Prostate gland (tissue), 2 donors: ENCODE data around the gene SPINK9. TPM values are rescaled to one million over a fixed set of nuclear protein-coding genes. Genes with fewer than 3 reads are reported as not detected.
A peak's percentile ranks its signal among the peaks of the same experiment; 100 is the strongest.

Source experiments
- DNase-seq: peaks from one replicate; pipeline ENCODE4 v3.0.0-alpha.2; 2019; ENCODE audit warnings: low spot score
- H3K27ac ChIP-seq, 2 donors: fragments of 200-600 bp; sonication (generic); 2 replicates each; pipeline ENCODE4 v1.5.1; 2017 to 2019
- H3K27me3 ChIP-seq: fragments of 200-600 bp; sonication (generic); replicated peaks from 2 replicates; pipeline ENCODE4 v1.5.1; 2019; ENCODE audit not compliant: insufficient read depth
- H3K36me3 ChIP-seq, 2 donors: fragments of 200-600 bp; sonication (generic); 1 replicate in 1 of 2; 2 replicates in 1 of 2; pipeline versions ENCODE4 v1.5.1 to v1.8.1; 2017 to 2019
- H3K4me1 ChIP-seq: fragments of 200-600 bp; sonication (generic); replicated peaks from 2 replicates; pipeline ENCODE4 v1.5.1; 2019
- H3K4me3 ChIP-seq, 2 donors: fragments of 200-600 bp; sonication (generic); 2 replicates each; pipeline ENCODE4 v1.5.1; 2017 to 2019
- H3K9me3 ChIP-seq: fragments of 200-600 bp; sonication (generic); 2 replicates; pipeline ENCODE4 v1.5.1; 2017
- CTCF ChIP-seq, 4 experiments: fragments of 200-600 bp in 2 of 4; fragments of 450-650 bp in 2 of 4; sonication (generic) in 2 of 4; IDR thresholded peaks; 1 replicate in 3 of 4; 2 replicates in 1 of 4; pipeline ENCODE4 v1.5.1; 2016 to 2019; ENCODE audit warnings: antibody characterized with exemption in 4 of 4, mild to moderate bottlenecking in 2 of 4, moderate library complexity in 2 of 4
- POLR2A ChIP-seq: fragments of 450-650 bp; IDR thresholded peaks from one replicate; pipeline ENCODE4 v1.6.1; 2016; ENCODE audit warnings: antibody characterized with exemption, mild to moderate bottlenecking
- POLR2AphosphoS5 ChIP-seq: sonication (generic); formaldehyde crosslinking; IDR thresholded peaks from one replicate; pipeline ENCODE4 v1.6.1; 2017; ENCODE audit warnings: antibody characterized with exemption
- WGBS: methylation state at CpG from one replicate; pipeline ENCODE4 v1.1.5; 2018; 5-methylcytosine and 5-hydroxymethylcytosine counted together
- intact Hi-C: fragments of 100-400 bp; cut with DNase I; formaldehyde crosslinking; loops from one replicate; pipeline ENCODE4 v1.14.2; 2022
- total RNA-seq, 2 donors: library from RNA; depleted of rRNA; stranded (reverse); fragments of >200 nt; gene quantifications; one replicate each; pipeline ENCODE4 v1.1.0, GENCODE V29; 2016

Gene SPINK9
- total RNA-seq, 2 donors from 2014 or later: not detected

- intact Hi-C loops: no loop called here
- Histone ChIP-seq H3K27ac (no peak overlapping the region), H3K27me3 (no peaks in the 10 kb centered on the region), H3K4me3 (no peak overlapping the region), H3K9me3 (no peaks in the 10 kb centered on the region), H3K36me3 (no peaks in the 10 kb centered on the region), H3K4me1 (no peaks in the 10 kb centered on the region)
- 74% methylated on average over 3 of the region's 3 CpGs for WGBS
- TF ChIP-seq POLR2A (no peak), CTCF (IDR thresholded peaks at IDR 0.05) (no peak), POLR2AphosphoS5 (no peak)
- no peak for DNase-seq
Observed at GRCh38 chr5:148309019-148309418, 26.3 kb upstream of the SPINK9 start.

- Histone ChIP-seq H3K27me3 (no peaks in the 10 kb centered on the region), H3K36me3 (no peaks in the 10 kb centered on the region), H3K4me1 (no peaks in the 10 kb centered on the region), H3K4me3 (no peak overlapping the region), H3K9me3 (no peaks in the 10 kb centered on the region), H3K27ac (no peak overlapping the region)
- no peak for TF ChIP-seq POLR2A
- TF ChIP-seq CTCF (IDR thresholded peaks at IDR 0.05): no peak
- TF ChIP-seq POLR2AphosphoS5: no peak
- DNase-seq: no peak
- intact Hi-C loops: no loop called here
Observed at GRCh38 chr5:148309746-148310145, 25.6 kb upstream of the SPINK9 start.

GRCh38 chr5:148311484-148311883 is 23.9 kb upstream of the SPINK9 start:
- Histone ChIP-seq H3K36me3 (no peaks in the 10 kb centered on the region), H3K4me1 (no peaks in the 10 kb centered on the region), H3K27me3 (no peaks in the 10 kb centered on the region), H3K4me3 (no peak overlapping the region), H3K9me3 (no peaks in the 10 kb centered on the region), H3K27ac (no peak overlapping the region)
- no peak for TF ChIP-seq POLR2AphosphoS5
- TF ChIP-seq CTCF (IDR thresholded peaks at IDR 0.05): no peak
- TF ChIP-seq POLR2A: no peak
- WGBS: 81% methylated on average over 3 of the region's 3 CpGs
- DNase-seq: no peak
- intact Hi-C loops: no loop called here

- H3K27ac ChIP-seq: no peak within 1 kb of the TSS
- intact Hi-C loops: no loop called here
- H3K9me3 ChIP-seq: no peaks in the 10 kb centered on the region
- TF ChIP-seq POLR2A (no peak), POLR2AphosphoS5 (no peak)
- no peaks in the 10 kb centered on the region for H3K4me1 ChIP-seq
- H3K27me3 ChIP-seq: no peaks in the 10 kb centered on the region
- no peaks in the 10 kb centered on the region for H3K36me3 ChIP-seq
- DNase-seq: no peak
- 78% methylated on average over 3 of the region's 3 CpGs for WGBS
- H3K4me3 ChIP-seq: no peak within 1 kb of the TSS
Observed at GRCh38 chr5:148312153-148312552, 23.2 kb upstream of the SPINK9 start, which contains the start of gene SPINK7. TSS of gene SPINK7 (plus strand) at chr5:148312423. CDS start at chr5:148312484, 61 bp downstream.

GRCh38 chr5:148314187-148314586 is 21.2 kb upstream of the SPINK9 start:
- WGBS: 90% methylated on average over 2 of the region's 2 CpGs

More at GRCh38 chr5:148314187-148314586, 21.2 kb upstream of the SPINK9 start:
- Histone ChIP-seq H3K4me1 (no peaks in the 10 kb centered on the region), H3K27me3 (no peaks in the 10 kb centered on the region), H3K4me3 (no peak overlapping the region), H3K36me3 (no peaks in the 10 kb centered on the region), H3K27ac (no peak overlapping the region), H3K9me3 (no peaks in the 10 kb centered on the region)
- intact Hi-C loops: no loop called here
- TF ChIP-seq POLR2A (no peak), CTCF (IDR thresholded peaks at IDR 0.05) (peak in 2 of 4 experiments; percentile 5 to 26), POLR2AphosphoS5 (no peak)
- no peak for DNase-seq
